ENCODE results near the gene IL10RB. TPM values are rescaled to one million over a fixed set of nuclear protein-coding genes. Genes with fewer than 3 reads are reported as not detected.

Gene IL10RB
- polyA plus RNA-seq, 3 donors, result 29.5 to 34.0 (median 32.8) TPM

- DNase-seq (ENCODE audit: low read depth in 3 of 3, low spot score in 2 of 3), result no peak
These were observed 3.2 kb upstream of the IL10RB start for GRCh38 chr21:33262921-33263320.

- DNase-seq (ENCODE audit: low read depth in 3 of 3, low spot score in 2 of 3), result no peak
These were observed 1.6 kb upstream of the IL10RB start for GRCh38 chr21:33264561-33264960.

GRCh38 chr21:33265664-33266049 is 510 bp upstream of the IL10RB start:
- peak in 1 of 3 donors; percentile 7 for DNase-seq (ENCODE audit: low read depth in 3 of 3, low spot score in 2 of 3)

GRCh38 chr21:33266789-33267135 is 595 bp downstream of the IL10RB start:
- DNase-seq (ENCODE audit: low read depth in 3 of 3, low spot score in 2 of 3), result no peak

- no peak for DNase-seq (ENCODE audit: low read depth in 3 of 3, low spot score in 2 of 3)
These were observed 1.1 kb downstream of the IL10RB start for GRCh38 chr21:33267250-33267649.

- no peak for DNase-seq (ENCODE audit: low read depth in 3 of 3, low spot score in 2 of 3)
These were observed 2.2 kb downstream of the IL10RB start for GRCh38 chr21:33268393-33268736.

- no peak for DNase-seq (ENCODE audit: low read depth in 3 of 3, low spot score in 2 of 3)
These were observed 2.7 kb downstream of the IL10RB start for GRCh38 chr21:33268737-33269441.

- no peak for DNase-seq (ENCODE audit: low read depth in 3 of 3, low spot score in 2 of 3)
These were observed 4.8 kb downstream of the IL10RB start for GRCh38 chr21:33270986-33271385.

GRCh38 chr21:33273044-33273443 is 6.9 kb downstream of the IL10RB start:
- no peak for DNase-seq (ENCODE audit: low read depth in 3 of 3, low spot score in 2 of 3)

- DNase-seq (ENCODE audit: low read depth in 3 of 3, low spot score in 2 of 3), result no peak
These were observed 12.6 kb downstream of the IL10RB start for GRCh38 chr21:33278721-33279120.

- DNase-seq (ENCODE audit: low read depth in 3 of 3, low spot score in 2 of 3), result no peak
These were observed 13.2 kb downstream of the IL10RB start for GRCh38 chr21:33279330-33279820.

- DNase-seq (ENCODE audit: low read depth in 3 of 3, low spot score in 2 of 3), result no peak
These were observed 15.0 kb downstream of the IL10RB start for GRCh38 chr21:33281096-33281652.

- no peak for DNase-seq (ENCODE audit: low read depth in 3 of 3, low spot score in 2 of 3)
These were observed 17.0 kb downstream of the IL10RB start for GRCh38 chr21:33283203-33283602.

GRCh38 chr21:33286076-33286475 is 19.9 kb downstream of the IL10RB start:
- DNase-seq (ENCODE audit: low read depth in 3 of 3, low spot score in 2 of 3), result no peak

GRCh38 chr21:33286600-33287456 is 20.7 kb downstream of the IL10RB start:
- no peak for DNase-seq (ENCODE audit: low read depth in 3 of 3, low spot score in 2 of 3)

- no peak for DNase-seq (ENCODE audit: low read depth in 3 of 3, low spot score in 2 of 3)
These were observed 23.1 kb downstream of the IL10RB start for GRCh38 chr21:33289199-33289819.

GRCh38 chr21:33290441-33290840 is 24.3 kb downstream of the IL10RB start:
- DNase-seq (ENCODE audit: low read depth in 3 of 3, low spot score in 2 of 3), result no peak

- DNase-seq (ENCODE audit: low read depth in 3 of 3, low spot score in 2 of 3), result no peak
These were observed 25.5 kb downstream of the IL10RB start for GRCh38 chr21:33291686-33292085.

GRCh38 chr21:33292724-33293123 is 26.6 kb downstream of the IL10RB start:
- no peak for DNase-seq (ENCODE audit: low read depth in 3 of 3, low spot score in 2 of 3)

GRCh38 chr21:33293136-33293535 is 27.0 kb downstream of the IL10RB start:
- no peak for DNase-seq (ENCODE audit: low read depth in 3 of 3, low spot score in 2 of 3)

- DNase-seq (ENCODE audit: low read depth in 3 of 3, low spot score in 2 of 3), result no peak
These were observed 27.6 kb downstream of the IL10RB start for GRCh38 chr21:33293811-33294216.

Measured in right renal cortex interstitium (tissue), 3 donors.